Kasumi-1 (cell line): ENCODE data around the gene PHACTR3.

Experiments
- DNase-seq, 2 experiments: peaks; one replicate each; lab custom pipeline; 2025; lab: John Stamatoyannopoulos, UW

Gene PHACTR3

GRCh38 chr20:59696476-59696875 is 92.1 kb downstream of the PHACTR3 start:
- DNase-seq, result no peak

- DNase-seq, result no peak
Measured at GRCh38 chr20:59697068-59697467, 92.7 kb downstream of the PHACTR3 start.

- DNase-seq, result no peak
Measured at GRCh38 chr20:59698598-59698997, 94.3 kb downstream of the PHACTR3 start.

GRCh38 chr20:59701236-59701635 is 96.9 kb downstream of the PHACTR3 start:
- no peak for DNase-seq

- no peak for DNase-seq
Measured at GRCh38 chr20:59703046-59703445, 98.7 kb downstream of the PHACTR3 start.

- no peak for DNase-seq
Measured at GRCh38 chr20:59705651-59706399, 101.5 kb downstream of the PHACTR3 start.

- DNase-seq, result no peak
Measured at GRCh38 chr20:59706400-59706693, 102.0 kb downstream of the PHACTR3 start.

GRCh38 chr20:59708326-59708725 is 104.0 kb downstream of the PHACTR3 start:
- no peak for DNase-seq

GRCh38 chr20:59709636-59710035 is 105.3 kb downstream of the PHACTR3 start:
- DNase-seq, result no peak

GRCh38 chr20:59718071-59718470 is 113.7 kb downstream of the PHACTR3 start:
- no peak for DNase-seq

- DNase-seq, result no peak
Measured at GRCh38 chr20:59718751-59719150, 114.4 kb downstream of the PHACTR3 start.

- DNase-seq, result no peak
Measured at GRCh38 chr20:59720013-59720412, 115.7 kb downstream of the PHACTR3 start.

- no peak for DNase-seq
Measured at GRCh38 chr20:59721386-59721785, 117.0 kb downstream of the PHACTR3 start.

- peak; percentile 82 to 84 for DNase-seq
Measured at GRCh38 chr20:59723108-59723500, 118.8 kb downstream of the PHACTR3 start.

- no peak for DNase-seq
Measured at GRCh38 chr20:59723607-59724456, 119.5 kb downstream of the PHACTR3 start.

- no peak for DNase-seq
Measured at GRCh38 chr20:59724457-59725366, 120.4 kb downstream of the PHACTR3 start.

GRCh38 chr20:59725476-59726280 is 121.3 kb downstream of the PHACTR3 start:
- no peak for DNase-seq

- DNase-seq, result no peak
Measured at GRCh38 chr20:59726281-59726595, 121.9 kb downstream of the PHACTR3 start.

GRCh38 chr20:59728722-59729430 is 124.5 kb downstream of the PHACTR3 start:
- no peak for DNase-seq

- DNase-seq, result no peak
Measured at GRCh38 chr20:59729506-59729905, 125.2 kb downstream of the PHACTR3 start.

- no peak for DNase-seq
Measured at GRCh38 chr20:59730722-59731121, 126.4 kb downstream of the PHACTR3 start.
